Osteocyte (in vitro differentiated cells): ENCODE measurements around the gene INAFM2. TPM values are rescaled to one million over a fixed set of nuclear protein-coding genes. Genes with fewer than 3 reads are reported as not detected.

Source experiments
- DNase-seq: peaks from one replicate; pipeline ENCODE4 v3.0.0; 2021; ENCODE audit warnings: mixed read lengths; ENCODE audit not compliant: unreplicated experiment; ENCODE audit errors: extremely low spot score
- H3K27ac Mint-ChIP-seq: one replicate; pipeline ENCODE4 v1.8.0; 2021; ENCODE audit warnings: mild to moderate bottlenecking, mixed read lengths; ENCODE audit not compliant: unreplicated experiment
- H3K27me3 Mint-ChIP-seq: one replicate; pipeline ENCODE4 v1.8.0; 2021; ENCODE audit warnings: mixed read lengths; ENCODE audit not compliant: unreplicated experiment
- H3K36me3 Mint-ChIP-seq: one replicate; pipeline ENCODE4 v1.8.0; 2021; ENCODE audit warnings: mixed read lengths; ENCODE audit not compliant: unreplicated experiment
- H3K4me1 Mint-ChIP-seq: one replicate; pipeline ENCODE4 v1.8.0; 2021; ENCODE audit warnings: mixed read lengths; ENCODE audit not compliant: unreplicated experiment
- H3K4me3 Mint-ChIP-seq: one replicate; pipeline ENCODE4 v1.8.0; 2021; ENCODE audit warnings: mild to moderate bottlenecking, moderate library complexity, mixed read lengths; ENCODE audit not compliant: unreplicated experiment
- H3K9me3 Mint-ChIP-seq: one replicate; pipeline ENCODE4 v1.8.0; 2021; ENCODE audit warnings: mixed read lengths; ENCODE audit not compliant: unreplicated experiment
- total RNA-seq: library from RNA; stranded (reverse); gene quantifications from 2 replicates; pipeline ENCODE4 v1.2.1, GENCODE V29; 2021
- TF ChIP-seq, protein P1 (sequence below): fragments of 200-600 bp; sonication (generic); IDR thresholded peaks from 2 replicates; pipeline ENCODE4 v1.5.0; 2021; ENCODE audit warnings: antibody characterized with exemption, mild to moderate bottlenecking, moderate library complexity

The INAFM2 gene
- total RNA-seq, 1 donor from 2014 or later: 69.0 TPM

DNA sequence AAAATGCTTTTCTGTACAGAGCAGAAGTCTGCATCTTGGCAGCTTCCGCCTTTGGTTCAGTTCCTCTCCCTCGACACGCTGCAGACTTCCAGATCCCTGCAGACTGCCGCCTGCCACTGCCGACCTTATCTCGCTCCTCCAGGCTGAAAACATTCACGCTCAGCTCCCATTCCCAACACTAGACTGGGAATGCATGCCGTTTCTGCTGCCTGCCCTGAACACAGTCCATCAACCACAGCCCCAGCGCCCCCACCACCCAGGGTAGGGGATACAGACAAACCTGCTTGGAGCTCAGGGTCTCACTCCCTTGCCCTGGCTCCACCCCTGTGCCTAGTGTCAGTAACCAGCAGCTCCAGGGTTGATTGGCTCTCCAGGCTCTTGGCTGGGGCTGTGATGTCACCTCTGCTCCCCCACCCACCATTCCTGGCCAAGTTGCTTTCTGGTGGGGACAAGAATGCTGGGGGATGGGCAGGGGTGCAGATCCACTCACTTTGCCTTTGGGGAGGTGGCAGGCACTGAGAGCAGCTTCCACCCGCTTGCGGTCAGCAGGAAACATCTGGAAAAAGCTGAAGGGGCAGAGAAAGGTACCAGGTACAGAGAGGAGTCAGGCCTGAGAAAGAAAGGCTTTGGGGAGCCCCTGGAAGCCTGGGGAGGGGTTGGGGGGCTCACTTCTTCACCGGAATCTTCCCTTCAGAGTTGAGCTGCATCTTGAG lies 21.9 kb upstream of the INAFM2 start:
- no peak overlapping the region for H3K27ac Mint-ChIP-seq
- H3K4me1 Mint-ChIP-seq: no peaks in the 10 kb centered on the region
- no peaks in the 10 kb centered on the region for H3K36me3 Mint-ChIP-seq
- no peak overlapping the region for H3K4me3 Mint-ChIP-seq
- TF ChIP-seq, protein P1, sequence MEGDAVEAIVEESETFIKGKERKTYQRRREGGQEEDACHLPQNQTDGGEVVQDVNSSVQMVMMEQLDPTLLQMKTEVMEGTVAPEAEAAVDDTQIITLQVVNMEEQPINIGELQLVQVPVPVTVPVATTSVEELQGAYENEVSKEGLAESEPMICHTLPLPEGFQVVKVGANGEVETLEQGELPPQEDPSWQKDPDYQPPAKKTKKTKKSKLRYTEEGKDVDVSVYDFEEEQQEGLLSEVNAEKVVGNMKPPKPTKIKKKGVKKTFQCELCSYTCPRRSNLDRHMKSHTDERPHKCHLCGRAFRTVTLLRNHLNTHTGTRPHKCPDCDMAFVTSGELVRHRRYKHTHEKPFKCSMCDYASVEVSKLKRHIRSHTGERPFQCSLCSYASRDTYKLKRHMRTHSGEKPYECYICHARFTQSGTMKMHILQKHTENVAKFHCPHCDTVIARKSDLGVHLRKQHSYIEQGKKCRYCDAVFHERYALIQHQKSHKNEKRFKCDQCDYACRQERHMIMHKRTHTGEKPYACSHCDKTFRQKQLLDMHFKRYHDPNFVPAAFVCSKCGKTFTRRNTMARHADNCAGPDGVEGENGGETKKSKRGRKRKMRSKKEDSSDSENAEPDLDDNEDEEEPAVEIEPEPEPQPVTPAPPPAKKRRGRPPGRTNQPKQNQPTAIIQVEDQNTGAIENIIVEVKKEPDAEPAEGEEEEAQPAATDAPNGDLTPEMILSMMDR: no peak
- DNase-seq: no peak
- H3K27me3 Mint-ChIP-seq: peaks cover 14% of the 10 kb centered on the region
- H3K9me3 Mint-ChIP-seq: peaks cover 7% of the 10 kb centered on the region

DNA sequence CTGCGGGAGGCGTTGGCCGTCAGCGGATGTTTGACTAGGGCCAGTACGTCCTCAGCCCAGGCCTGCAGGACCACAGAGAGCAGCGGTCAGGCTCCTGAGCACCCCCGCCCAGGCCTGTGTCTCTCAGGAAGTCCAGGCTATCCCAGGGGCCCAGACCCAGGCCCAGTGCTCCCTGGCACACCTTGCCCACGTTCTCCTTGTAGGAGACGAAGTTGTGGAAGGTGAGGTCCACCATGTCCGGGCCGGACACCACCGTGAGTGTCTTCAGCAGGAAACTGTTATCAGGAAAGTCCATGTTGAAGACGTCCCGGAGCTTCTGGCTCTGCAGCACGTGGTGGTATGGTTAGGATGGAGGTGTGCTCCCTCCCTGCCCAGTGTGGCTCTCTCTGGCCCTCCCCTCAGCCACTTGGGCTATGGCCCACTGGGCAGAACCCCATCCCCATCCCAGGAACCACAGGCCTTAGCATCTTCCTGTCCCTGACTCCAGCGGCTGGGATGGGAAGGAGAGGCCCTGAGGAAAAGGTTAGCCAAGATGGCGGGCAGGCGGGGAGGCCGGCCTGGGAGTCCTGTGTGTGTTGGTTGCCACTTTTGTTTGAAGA lies 21.1 kb upstream of the INAFM2 start:
- H3K27me3 Mint-ChIP-seq: peaks cover 14% of the 10 kb centered on the region
- H3K4me1 Mint-ChIP-seq: no peaks in the 10 kb centered on the region
- no peak for DNase-seq
- H3K36me3 Mint-ChIP-seq: no peaks in the 10 kb centered on the region
- no peak overlapping the region for H3K27ac Mint-ChIP-seq
- peaks cover 7% of the 10 kb centered on the region for H3K9me3 Mint-ChIP-seq
- no peak overlapping the region for H3K4me3 Mint-ChIP-seq
- TF ChIP-seq, protein P1: no peak

DNA sequence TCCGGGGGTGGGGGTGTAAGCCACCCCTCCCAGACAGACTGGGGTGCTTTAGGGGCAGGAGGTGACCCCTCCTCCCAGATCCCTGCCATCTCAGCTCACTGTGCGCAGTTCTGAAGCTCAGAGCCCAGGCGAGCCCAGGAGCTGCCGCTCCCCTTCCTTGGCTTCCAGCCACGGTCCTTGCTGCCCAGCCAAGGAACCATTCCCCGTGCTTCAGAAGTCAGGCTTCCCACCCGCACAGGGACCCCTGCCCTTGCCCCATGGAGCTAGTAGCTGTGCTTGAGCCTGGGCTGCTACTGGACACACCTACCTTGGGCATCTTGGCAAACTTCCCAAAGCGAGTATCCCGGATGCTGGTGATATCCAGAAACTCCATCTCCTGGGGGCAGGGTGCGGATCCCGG lies 20.5 kb upstream of the INAFM2 start:
- H3K36me3 Mint-ChIP-seq: no peaks in the 10 kb centered on the region
- DNase-seq: no peak
- TF ChIP-seq, protein P1: no peak
- no peak overlapping the region for H3K27ac Mint-ChIP-seq
- H3K4me1 Mint-ChIP-seq: no peaks in the 10 kb centered on the region
- H3K27me3 Mint-ChIP-seq: peaks cover 14% of the 10 kb centered on the region
- peaks cover 7% of the 10 kb centered on the region for H3K9me3 Mint-ChIP-seq
- H3K4me3 Mint-ChIP-seq: no peak overlapping the region

DNA sequence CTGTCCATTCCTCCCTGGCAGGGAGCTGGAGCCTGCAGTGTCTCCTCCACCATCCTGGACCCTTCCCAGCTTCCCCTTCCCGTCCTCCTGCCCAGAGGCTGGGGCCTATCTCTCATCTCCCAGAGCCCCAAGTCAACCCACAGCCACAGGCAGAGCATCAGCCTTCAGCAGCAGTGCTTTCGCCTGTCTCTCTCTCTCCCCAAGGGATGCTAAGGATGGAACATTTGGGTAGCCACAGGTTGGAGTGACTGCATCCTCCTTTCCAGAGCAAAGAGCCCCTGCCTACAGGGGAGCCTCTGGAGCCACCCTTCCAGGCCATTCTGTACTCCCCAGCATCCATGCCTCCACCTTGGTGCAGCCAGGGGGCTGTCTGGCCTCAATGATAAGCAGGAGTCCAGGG lies 19.9 kb upstream of the INAFM2 start:
- TF ChIP-seq, protein P1: no peak
- no peak for DNase-seq
- Mint-ChIP-seq H3K4me3 (no peak overlapping the region), H3K4me1 (no peaks in the 10 kb centered on the region), H3K27ac (no peak overlapping the region), H3K27me3 (peaks cover 14% of the 10 kb centered on the region), H3K9me3 (peaks cover 7% of the 10 kb centered on the region), H3K36me3 (no peaks in the 10 kb centered on the region)

DNA sequence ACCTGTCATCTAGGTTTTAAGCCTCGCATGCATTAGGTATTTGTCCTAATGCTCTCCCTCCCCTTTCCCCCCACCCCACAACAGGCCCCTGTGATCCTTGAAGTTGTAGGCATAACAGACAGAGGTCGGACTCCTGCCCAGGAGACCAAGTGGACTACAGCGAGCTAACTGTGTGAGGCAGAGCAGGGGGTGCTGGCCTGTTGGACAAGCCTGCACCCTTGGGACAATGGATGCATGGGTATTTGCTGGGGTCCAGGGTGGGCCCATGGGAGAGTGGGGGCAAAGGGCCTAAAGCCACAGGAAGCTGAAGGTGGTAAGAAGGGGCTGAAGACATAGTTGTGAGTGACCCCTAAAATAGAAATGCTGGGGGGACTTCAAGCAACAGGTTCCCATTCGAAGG lies 18.2 kb upstream of the INAFM2 start:
- TF ChIP-seq, protein P1: no peak
- H3K27me3 Mint-ChIP-seq: peaks cover 14% of the 10 kb centered on the region
- H3K27ac Mint-ChIP-seq: no peak overlapping the region
- H3K9me3 Mint-ChIP-seq: no peaks in the 10 kb centered on the region
- H3K4me3 Mint-ChIP-seq: no peak overlapping the region
- DNase-seq: no peak
- H3K4me1 Mint-ChIP-seq: peaks cover 2% of the 10 kb centered on the region
- no peaks in the 10 kb centered on the region for H3K36me3 Mint-ChIP-seq
